GM19238 (cell line): ENCODE results near the gene MTHFD1L.

Experiments
- DNase-seq: peaks from one replicate; pipeline ENCODE4 v3.0.0; 2011; ENCODE audit warnings: low spot score; ENCODE audit not compliant: insufficient read length

The MTHFD1L gene

GRCh38 chr6:150932996-150933395, 67.5 kb downstream of the MTHFD1L start:
- no peak for DNase-seq

- no peak for DNase-seq
Observed at GRCh38 chr6:150934380-150934779, 68.9 kb downstream of the MTHFD1L start.

- DNase-seq: no peak
Observed at GRCh38 chr6:150936021-150936555, 70.6 kb downstream of the MTHFD1L start.

GRCh38 chr6:150937132-150937906, 71.8 kb downstream of the MTHFD1L start:
- DNase-seq: no peak

- DNase-seq: no peak
Observed at GRCh38 chr6:150939399-150939798, 73.9 kb downstream of the MTHFD1L start.

- DNase-seq: no peak
Observed at GRCh38 chr6:150940941-150941340, 75.4 kb downstream of the MTHFD1L start.

GRCh38 chr6:150949526-150949925, 84.0 kb downstream of the MTHFD1L start:
- DNase-seq: no peak

GRCh38 chr6:150953851-150954250, 88.3 kb downstream of the MTHFD1L start:
- DNase-seq: no peak

GRCh38 chr6:150959166-150959565, 93.7 kb downstream of the MTHFD1L start:
- DNase-seq: no peak

GRCh38 chr6:150962436-150962835, 96.9 kb downstream of the MTHFD1L start:
- no peak for DNase-seq

GRCh38 chr6:150964765-150965164, 99.3 kb downstream of the MTHFD1L start:
- DNase-seq: no peak

- no peak for DNase-seq
Observed at GRCh38 chr6:150966786-150967185, 101.3 kb downstream of the MTHFD1L start.

GRCh38 chr6:150967381-150967780, 101.9 kb downstream of the MTHFD1L start:
- no peak for DNase-seq

GRCh38 chr6:150967910-150968309, 102.4 kb downstream of the MTHFD1L start:
- DNase-seq: no peak

- DNase-seq: no peak
Observed at GRCh38 chr6:150969901-150970300, 104.4 kb downstream of the MTHFD1L start.

GRCh38 chr6:150971219-150971618, 105.7 kb downstream of the MTHFD1L start:
- no peak for DNase-seq

GRCh38 chr6:150975136-150975535, 109.6 kb downstream of the MTHFD1L start:
- no peak for DNase-seq

- DNase-seq: no peak
Observed at GRCh38 chr6:150977281-150977680, 111.8 kb downstream of the MTHFD1L start.

GRCh38 chr6:150978624-150979023, 113.1 kb downstream of the MTHFD1L start:
- DNase-seq: no peak

GRCh38 chr6:150979826-150980350, 114.4 kb downstream of the MTHFD1L start:
- no peak for DNase-seq

- no peak for DNase-seq
Observed at GRCh38 chr6:150981095-150981494, 115.6 kb downstream of the MTHFD1L start.

- no peak for DNase-seq
Observed at GRCh38 chr6:150981669-150982068, 116.2 kb downstream of the MTHFD1L start.

GRCh38 chr6:150987371-150987828, 121.9 kb downstream of the MTHFD1L start:
- no peak for DNase-seq
